Ishikawa (cell line): ENCODE results near the gene PCED1A.
A peak's percentile ranks its signal among the peaks of the same experiment; 100 is the strongest.

Experiments used
- CEBPB ChIP-seq: IDR thresholded peaks from 2 replicates; pipeline ENCODE4 v1.6.1; 2012
- CREB1 ChIP-seq: IDR thresholded peaks from 2 replicates; pipeline ENCODE4 v1.6.1; 2012; ENCODE audit warnings: low read depth
- EGR1 ChIP-seq: IDR thresholded peaks from 2 replicates; pipeline ENCODE4 v1.6.1; 2012
- EP300 ChIP-seq: IDR thresholded peaks from 2 replicates; pipeline ENCODE4 v1.6.1; 2012; ENCODE audit warnings: borderline replicate concordance
- FOXM1 ChIP-seq: IDR thresholded peaks from 2 replicates; pipeline ENCODE4 v1.6.1; 2012; ENCODE audit warnings: low read depth, borderline replicate concordance
- NFIC ChIP-seq: IDR thresholded peaks from 2 replicates; pipeline ENCODE4 v1.6.1; 2012
- RAD21 ChIP-seq: IDR thresholded peaks from 2 replicates; pipeline ENCODE4 v1.6.1; 2012; ENCODE audit warnings: low read depth
- TAF1 ChIP-seq: IDR thresholded peaks from 2 replicates; pipeline ENCODE4 v1.6.1; 2012; ENCODE audit warnings: low read depth, mild to moderate bottlenecking
- TCF12 ChIP-seq: IDR thresholded peaks from 2 replicates; pipeline ENCODE4 v1.6.1; 2012; ENCODE audit warnings: low read depth
- TEAD4 ChIP-seq: IDR thresholded peaks from 2 replicates; pipeline ENCODE4 v1.6.1; 2012
- YY1 ChIP-seq: IDR thresholded peaks from 2 replicates; pipeline ENCODE4 v1.6.1; 2012; ENCODE audit warnings: low read depth
- ZBTB7A ChIP-seq: IDR thresholded peaks from 2 replicates; pipeline ENCODE4 v1.6.1; 2012; ENCODE audit warnings: low read depth
- TF ChIP-seq, protein P1 (sequence below): IDR thresholded peaks from 2 replicates; pipeline ENCODE4 v1.6.1; 2012; ENCODE audit warnings: low read depth, mild to moderate bottlenecking
- TF ChIP-seq, protein P2 (sequence below): IDR thresholded peaks from 2 replicates; pipeline ENCODE4 v1.6.1; 2012
- TF ChIP-seq, protein P3 (sequence below): IDR thresholded peaks from 2 replicates; pipeline ENCODE4 v1.6.1; 2012

The PCED1A gene, protein sequence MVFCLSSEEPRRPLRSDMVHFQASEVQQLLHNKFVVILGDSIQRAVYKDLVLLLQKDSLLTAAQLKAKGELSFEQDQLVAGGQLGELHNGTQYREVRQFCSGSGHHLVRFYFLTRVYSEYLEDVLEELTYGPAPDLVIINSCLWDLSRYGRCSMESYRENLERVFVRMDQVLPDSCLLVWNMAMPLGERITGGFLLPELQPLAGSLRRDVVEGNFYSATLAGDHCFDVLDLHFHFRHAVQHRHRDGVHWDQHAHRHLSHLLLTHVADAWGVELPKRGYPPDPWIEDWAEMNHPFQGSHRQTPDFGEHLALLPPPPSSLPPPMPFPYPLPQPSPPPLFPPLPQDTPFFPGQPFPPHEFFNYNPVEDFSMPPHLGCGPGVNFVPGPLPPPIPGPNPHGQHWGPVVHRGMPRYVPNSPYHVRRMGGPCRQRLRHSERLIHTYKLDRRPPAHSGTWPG

DNA sequence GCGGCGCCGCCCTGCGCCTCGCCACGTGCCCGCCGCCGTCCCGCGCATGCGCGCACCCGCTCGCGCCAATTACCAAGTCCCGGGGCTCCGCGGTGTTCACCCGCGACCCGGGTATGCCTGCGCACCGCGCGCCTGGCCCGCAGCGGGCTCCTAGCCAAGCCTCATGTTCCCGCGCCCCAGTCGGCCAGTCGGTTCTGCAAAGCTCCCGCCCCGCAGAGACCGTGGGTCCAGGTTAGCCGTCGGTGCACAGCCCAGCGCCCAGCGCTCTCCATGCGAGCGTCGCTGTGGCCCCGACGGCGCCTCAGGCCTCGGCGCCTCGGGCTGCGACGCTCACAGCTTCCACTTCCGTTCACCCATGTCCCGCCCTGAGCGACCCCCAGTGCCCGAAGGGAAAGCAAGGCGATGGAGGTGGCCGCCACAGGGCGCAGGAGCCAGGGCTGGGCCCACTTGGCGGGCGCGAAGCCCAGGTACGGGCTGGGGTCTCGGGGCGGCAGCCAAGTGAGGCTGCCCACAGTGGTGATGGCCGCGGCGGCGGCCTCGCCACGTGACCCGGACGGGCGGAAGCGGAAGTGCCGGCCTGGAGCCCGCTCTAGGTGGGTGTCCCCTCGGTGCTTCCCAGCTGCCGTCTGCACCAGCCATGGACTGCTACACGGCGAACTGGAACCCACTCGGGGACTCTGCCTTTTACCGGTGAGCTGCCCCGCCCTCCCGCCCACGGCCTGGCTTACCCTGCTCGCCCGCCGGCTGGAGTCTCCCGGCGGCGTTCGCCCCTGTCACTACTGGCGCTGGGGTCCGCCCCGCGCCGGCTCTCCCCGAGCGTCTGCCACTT lies at the start of gene PCED1A, which contains the start of gene VPS16:
Gene PCED1A (minus strand): TSS at position 518 of the 829 bp plus-strand sequence. CDS start 743 bp downstream, outside the sequence.
Gene VPS16 (plus strand): TSS at position 608 of the 829 bp plus-strand sequence. CDS start 30 bp downstream, at position 638.
- TF ChIP-seq RAD21 (no peak), TAF1 (peak; percentile 83), TCF12 (peak; percentile 51; the same call in 1 of the 2 replicates), EGR1 (no peak; the same call in 1 of the 2 replicates), FOXM1 (peak; percentile 27; the same call in 1 of the 2 replicates), YY1 (peak; percentile 99), ZBTB7A (no peak), NFIC (0 out of 2 replicates have a peak, but pooled peaks have one; percentile 26), CREB1 (no peak), TEAD4 (no peak), EP300 (0 out of 2 replicates have a peak, but pooled peaks have one; percentile 12), CEBPB (no peak)
- TF ChIP-seq, protein P1, sequence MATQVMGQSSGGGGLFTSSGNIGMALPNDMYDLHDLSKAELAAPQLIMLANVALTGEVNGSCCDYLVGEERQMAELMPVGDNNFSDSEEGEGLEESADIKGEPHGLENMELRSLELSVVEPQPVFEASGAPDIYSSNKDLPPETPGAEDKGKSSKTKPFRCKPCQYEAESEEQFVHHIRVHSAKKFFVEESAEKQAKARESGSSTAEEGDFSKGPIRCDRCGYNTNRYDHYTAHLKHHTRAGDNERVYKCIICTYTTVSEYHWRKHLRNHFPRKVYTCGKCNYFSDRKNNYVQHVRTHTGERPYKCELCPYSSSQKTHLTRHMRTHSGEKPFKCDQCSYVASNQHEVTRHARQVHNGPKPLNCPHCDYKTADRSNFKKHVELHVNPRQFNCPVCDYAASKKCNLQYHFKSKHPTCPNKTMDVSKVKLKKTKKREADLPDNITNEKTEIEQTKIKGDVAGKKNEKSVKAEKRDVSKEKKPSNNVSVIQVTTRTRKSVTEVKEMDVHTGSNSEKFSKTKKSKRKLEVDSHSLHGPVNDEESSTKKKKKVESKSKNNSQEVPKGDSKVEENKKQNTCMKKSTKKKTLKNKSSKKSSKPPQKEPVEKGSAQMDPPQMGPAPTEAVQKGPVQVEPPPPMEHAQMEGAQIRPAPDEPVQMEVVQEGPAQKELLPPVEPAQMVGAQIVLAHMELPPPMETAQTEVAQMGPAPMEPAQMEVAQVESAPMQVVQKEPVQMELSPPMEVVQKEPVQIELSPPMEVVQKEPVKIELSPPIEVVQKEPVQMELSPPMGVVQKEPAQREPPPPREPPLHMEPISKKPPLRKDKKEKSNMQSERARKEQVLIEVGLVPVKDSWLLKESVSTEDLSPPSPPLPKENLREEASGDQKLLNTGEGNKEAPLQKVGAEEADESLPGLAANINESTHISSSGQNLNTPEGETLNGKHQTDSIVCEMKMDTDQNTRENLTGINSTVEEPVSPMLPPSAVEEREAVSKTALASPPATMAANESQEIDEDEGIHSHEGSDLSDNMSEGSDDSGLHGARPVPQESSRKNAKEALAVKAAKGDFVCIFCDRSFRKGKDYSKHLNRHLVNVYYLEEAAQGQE, result no peak
- TF ChIP-seq, protein P2, sequence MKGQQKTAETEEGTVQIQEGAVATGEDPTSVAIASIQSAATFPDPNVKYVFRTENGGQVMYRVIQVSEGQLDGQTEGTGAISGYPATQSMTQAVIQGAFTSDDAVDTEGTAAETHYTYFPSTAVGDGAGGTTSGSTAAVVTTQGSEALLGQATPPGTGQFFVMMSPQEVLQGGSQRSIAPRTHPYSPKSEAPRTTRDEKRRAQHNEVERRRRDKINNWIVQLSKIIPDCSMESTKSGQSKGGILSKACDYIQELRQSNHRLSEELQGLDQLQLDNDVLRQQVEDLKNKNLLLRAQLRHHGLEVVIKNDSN, result peak; percentile 99
- TF ChIP-seq, protein P3, sequence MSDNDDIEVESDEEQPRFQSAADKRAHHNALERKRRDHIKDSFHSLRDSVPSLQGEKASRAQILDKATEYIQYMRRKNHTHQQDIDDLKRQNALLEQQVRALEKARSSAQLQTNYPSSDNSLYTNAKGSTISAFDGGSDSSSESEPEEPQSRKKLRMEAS, result peak; percentile 95

DNA sequence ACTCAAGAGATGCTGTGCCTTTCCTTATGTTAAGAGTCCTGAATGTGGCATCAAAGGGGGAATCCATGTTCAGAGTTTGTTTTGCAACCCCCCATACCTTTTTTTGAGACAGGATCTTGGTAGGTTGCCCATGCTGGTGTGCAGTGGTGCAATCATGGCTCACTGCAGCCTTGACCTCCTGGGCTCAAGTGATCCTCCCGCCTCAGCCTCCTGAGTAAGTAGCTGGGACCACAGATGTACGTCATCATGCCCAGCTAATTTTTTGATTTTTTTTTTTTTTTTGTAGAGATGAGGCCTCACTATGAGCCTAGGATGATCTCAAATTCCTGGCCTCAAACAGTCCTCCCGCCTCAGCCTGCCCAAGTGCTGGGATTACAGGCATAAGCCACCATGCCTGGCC lies 49.3 kb upstream of the PCED1A start:
- TF ChIP-seq ZBTB7A (no peak), YY1 (no peak), CEBPB (no peak), NFIC (no peak), TCF12 (no peak), TAF1 (no peak), CREB1 (no peak)
- TF ChIP-seq, protein P3, result no peak

DNA sequence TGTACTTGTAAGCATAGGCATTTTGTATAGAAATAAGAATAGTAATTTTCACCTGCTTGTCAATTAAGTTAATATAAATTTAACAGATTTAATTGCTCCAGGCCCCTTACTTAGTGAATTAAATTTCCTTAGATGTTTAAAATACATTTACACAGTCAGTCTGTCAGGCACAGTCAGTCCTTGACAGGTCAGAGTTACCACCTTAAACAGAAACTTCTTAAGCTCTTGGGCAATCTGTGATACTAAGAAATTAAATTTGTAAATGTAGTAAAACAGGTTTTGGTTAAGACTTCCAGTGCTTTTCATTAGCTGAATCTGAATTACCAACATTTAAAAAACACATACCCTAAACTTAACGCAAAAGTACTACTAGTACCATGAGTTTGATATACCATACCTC lies 48.8 kb upstream of the PCED1A start:
- TF ChIP-seq YY1 (no peak), EGR1 (no peak), CEBPB (no peak), EP300 (no peak), FOXM1 (no peak), CREB1 (no peak), NFIC (no peak), RAD21 (no peak), ZBTB7A (no peak), TAF1 (no peak), TEAD4 (no peak)
- TF ChIP-seq, protein P2, result no peak
- TF ChIP-seq, protein P1, result no peak
- TF ChIP-seq, protein P3, result no peak

DNA sequence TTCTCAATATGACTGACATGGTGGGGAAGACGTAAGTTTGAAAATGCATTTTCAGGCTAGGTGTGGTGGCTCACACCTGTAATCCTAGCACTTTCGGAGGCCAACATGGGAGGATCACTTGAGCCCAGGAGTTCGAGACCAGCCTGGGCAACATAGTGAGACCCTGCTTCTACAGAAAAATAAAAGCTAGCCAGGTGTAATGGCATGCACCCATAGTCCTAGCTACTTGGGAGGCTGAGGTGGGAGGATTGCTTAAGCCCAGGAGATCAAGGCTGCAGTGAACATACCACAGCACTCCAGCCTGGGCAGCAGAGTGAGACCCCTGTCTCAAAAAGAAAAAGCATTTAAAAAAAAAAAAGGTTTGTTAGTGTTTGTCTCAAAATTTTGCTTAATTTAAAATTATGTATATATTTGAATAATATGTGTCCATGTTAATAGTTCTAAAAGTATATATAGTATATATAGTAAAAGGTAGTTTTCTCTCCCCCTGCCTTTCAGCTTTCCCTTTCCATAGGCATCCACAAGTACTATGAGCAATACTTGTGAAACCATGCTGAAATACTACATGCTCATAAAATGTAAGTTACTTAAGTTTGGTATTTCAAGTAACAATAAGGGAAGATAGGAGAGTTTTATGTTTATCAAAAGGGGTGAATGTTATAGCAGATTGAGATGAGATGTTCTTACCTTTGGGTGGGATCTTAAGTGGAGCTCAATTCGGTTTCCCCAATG lies 47.9 kb upstream of the PCED1A start:
- TF ChIP-seq NFIC (no peak), CREB1 (no peak), EGR1 (no peak), RAD21 (no peak), EP300 (no peak), TAF1 (no peak), FOXM1 (no peak), CEBPB (no peak)
- TF ChIP-seq, protein P2, result no peak
